Ovary (tissue), 9 donors: Measurements from ENCODE around the gene GRAMD1B. TPM values are rescaled to one million over a fixed set of nuclear protein-coding genes. Genes with fewer than 3 reads are reported as not detected.

Source experiments
- DNase-seq, 5 donors: peaks; one replicate each; pipeline ENCODE4 v3.0.0-alpha.2; 2019 to 2020
- H3K27ac ChIP-seq, 2 donors: fragments of 200-600 bp; one replicate each; pipeline versions ENCODE4 v1.5.1 to v1.8.0; 2019 to 2022
- H3K27me3 ChIP-seq: fragments of 200-600 bp; one replicate; pipeline ENCODE4 v1.8.0; 2022
- H3K36me3 ChIP-seq: fragments of 200-600 bp; sonication (generic); one replicate; pipeline ENCODE4 v1.5.1; 2019
- H3K4me1 ChIP-seq: one replicate; pipeline ENCODE4 v1.8.1; 2013; ENCODE audit warnings: mild to moderate bottlenecking, moderate library complexity; ENCODE audit not compliant: insufficient read depth
- H3K4me3 ChIP-seq: fragments of 200-600 bp; sonication (generic); one replicate; pipeline ENCODE4 v1.5.1; 2017
- H3K9me3 ChIP-seq, 2 donors: fragments of 200-600 bp in 1 of 2; sonication (generic) in 1 of 2; one replicate each; pipeline versions ENCODE4 v1.5.1 to v1.8.1; 2013 to 2019; ENCODE audit warnings: mild to moderate bottlenecking in 1 of 2, moderate library complexity in 1 of 2
- EP300 ChIP-seq: sonication (generic); formaldehyde crosslinking; IDR thresholded peaks from one replicate; pipeline ENCODE4 v1.6.1; 2017; ENCODE audit warnings: antibody characterized with exemption
- POLR2A ChIP-seq: fragments of 450-650 bp; IDR thresholded peaks from one replicate; pipeline ENCODE4 v1.6.1; 2017; ENCODE audit warnings: antibody characterized with exemption, mild to moderate bottlenecking, moderate library complexity
- WGBS, 3 donors: extraction: QIAGEN DNeasy Blood & Tissue Kit in 1 of 3; methylation state at CpG; one replicate each; pipeline versions ENCODE4 v1.1.5 to v1.1.7; 2013 to 2017; 5-methylcytosine and 5-hydroxymethylcytosine counted together
- intact Hi-C, 4 donors: fragments of 100-400 bp; cut with DNase I; formaldehyde crosslinking; loops; one replicate each; pipeline versions ENCODE4 v1.11.0 to v1.15.1; 2022 to 2023
- polyA plus RNA-seq, 2 donors: library from polyadenylated mRNA; stranded (reverse); fragments of 200-250 nt in 1 of 2; fragments of 350-450 nt in 1 of 2; fragmentation: Illumina TruSeq in 1 of 2; extraction: RNeasy Lipid Tissue Mini Kit (QIAGEN cat#74804) in 1 of 2; gene quantifications; one replicate each; pipeline ENCODE4 v1.2.3, GENCODE V29; 2013 to 2014
- total RNA-seq, 7 donors: library from RNA; depleted of rRNA in 2 of 7; stranded (reverse); fragments of >200 nt in 2 of 7; fragmentation: NEBNext Ultra II Directional in 3 of 7; extraction: Animal tissue kit (Norgen Biotek cat#: 25700) in 3 of 7; gene quantifications; one replicate each; pipeline versions ENCODE4 v1.1.0 to v1.2.4, GENCODE V29; 2016 to 2023
- TF ChIP-seq, protein P1 (sequence below), 3 donors: fragments of 450-650 bp in 2 of 3; fragments of 200-600 bp in 1 of 3; IDR thresholded peaks; one replicate each; pipeline versions ENCODE4 v1.5.1 to v1.8.0; 2016 to 2022; ENCODE audit warnings: antibody characterized with exemption in 3 of 3, mild to moderate bottlenecking in 1 of 3
- donor health status: DM: no; HTN: no; CAD: no; lungs with moderate emphysema.
- donor health status: DM: no; HTN: no; CAD: no.
- donor health status: Bipolar disorder and iron deficiency.
- donor health status: DM: yes; HTN: yes; CAD: no.
- donor health status: DM: no; HTN: no; CAD: no.
- donor health status: DM: yes; HTN: yes; CAD: no.

GRAMD1B gene
- total and polyA plus RNA-seq, 9 donors: 10.8 to 185 (median 25.4) TPM

DNA sequence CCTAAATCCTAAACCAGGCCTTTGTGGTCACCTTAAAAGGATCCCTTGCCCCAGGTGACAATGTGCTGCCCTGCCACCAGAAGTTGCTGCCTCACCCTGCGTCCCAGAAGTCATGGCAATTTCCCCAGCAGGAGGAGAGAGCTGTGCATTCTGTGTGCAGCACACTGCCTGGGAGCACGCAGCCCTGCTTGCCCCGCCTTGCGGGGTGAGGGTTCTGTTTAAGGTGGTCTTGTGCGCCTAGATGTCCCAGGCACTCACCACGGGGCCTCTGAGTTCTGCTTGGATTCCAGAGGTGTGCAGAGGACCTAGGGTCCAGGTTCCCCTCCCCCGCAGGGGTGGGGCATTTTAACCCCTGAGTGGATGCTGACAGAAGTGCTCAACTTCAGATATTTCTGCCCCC lies 95.0 kb downstream of the GRAMD1B start:
- H3K27me3 ChIP-seq: no peaks in the 10 kb centered on the region
- 77 to 86% (median 81%) methylated on average over 7 of the region's 7 CpGs for WGBS, 3 donors
- H3K9me3 ChIP-seq: no peaks in the 10 kb centered on the region
- H3K27ac ChIP-seq: no peak overlapping the region
- H3K36me3 ChIP-seq: no peaks in the 10 kb centered on the region
- H3K4me3 ChIP-seq: no peak overlapping the region
- DNase-seq: no peak
- intact Hi-C loops: no loop called here
- peaks cover 4% of the 10 kb centered on the region for H3K4me1 ChIP-seq
- TF ChIP-seq POLR2A (no peak), EP300 (no peak)
- TF ChIP-seq, protein P1, sequence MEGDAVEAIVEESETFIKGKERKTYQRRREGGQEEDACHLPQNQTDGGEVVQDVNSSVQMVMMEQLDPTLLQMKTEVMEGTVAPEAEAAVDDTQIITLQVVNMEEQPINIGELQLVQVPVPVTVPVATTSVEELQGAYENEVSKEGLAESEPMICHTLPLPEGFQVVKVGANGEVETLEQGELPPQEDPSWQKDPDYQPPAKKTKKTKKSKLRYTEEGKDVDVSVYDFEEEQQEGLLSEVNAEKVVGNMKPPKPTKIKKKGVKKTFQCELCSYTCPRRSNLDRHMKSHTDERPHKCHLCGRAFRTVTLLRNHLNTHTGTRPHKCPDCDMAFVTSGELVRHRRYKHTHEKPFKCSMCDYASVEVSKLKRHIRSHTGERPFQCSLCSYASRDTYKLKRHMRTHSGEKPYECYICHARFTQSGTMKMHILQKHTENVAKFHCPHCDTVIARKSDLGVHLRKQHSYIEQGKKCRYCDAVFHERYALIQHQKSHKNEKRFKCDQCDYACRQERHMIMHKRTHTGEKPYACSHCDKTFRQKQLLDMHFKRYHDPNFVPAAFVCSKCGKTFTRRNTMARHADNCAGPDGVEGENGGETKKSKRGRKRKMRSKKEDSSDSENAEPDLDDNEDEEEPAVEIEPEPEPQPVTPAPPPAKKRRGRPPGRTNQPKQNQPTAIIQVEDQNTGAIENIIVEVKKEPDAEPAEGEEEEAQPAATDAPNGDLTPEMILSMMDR (IDR thresholded peaks at IDR 0.05): no peak

DNA sequence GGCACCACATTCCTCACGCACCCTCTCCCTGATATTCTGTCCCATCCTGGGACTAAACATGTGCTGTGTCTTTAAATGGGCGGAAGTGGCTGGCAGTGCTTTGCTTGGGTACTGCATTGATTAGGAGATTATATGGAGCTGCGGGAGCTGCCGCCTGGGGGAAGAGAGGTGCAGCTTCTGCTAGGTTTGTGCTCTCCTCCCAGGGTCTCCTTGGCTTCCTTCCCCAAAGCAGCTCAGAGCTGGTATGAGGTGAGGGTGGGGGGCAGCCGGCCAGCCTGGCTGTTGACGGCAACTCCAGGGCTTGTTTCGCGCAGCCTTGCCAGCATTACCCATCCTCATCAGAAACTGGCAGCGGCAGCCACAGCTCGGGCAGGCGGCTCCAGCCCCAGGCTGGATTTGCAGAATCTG lies 95.4 kb downstream of the GRAMD1B start:
- DNase-seq: no peak
- Histone ChIP-seq H3K4me1 (peaks cover 3% of the 10 kb centered on the region), H3K9me3 (no peaks in the 10 kb centered on the region), H3K4me3 (no peak overlapping the region), H3K27me3 (no peaks in the 10 kb centered on the region), H3K36me3 (no peaks in the 10 kb centered on the region), H3K27ac (no peak overlapping the region)
- WGBS, 3 donors: 81 to 94% (median 84%) methylated on average over 11 of the region's 11 CpGs
- no peak for TF ChIP-seq EP300
- TF ChIP-seq POLR2A: no peak
- intact Hi-C loops: no loop called here

DNA sequence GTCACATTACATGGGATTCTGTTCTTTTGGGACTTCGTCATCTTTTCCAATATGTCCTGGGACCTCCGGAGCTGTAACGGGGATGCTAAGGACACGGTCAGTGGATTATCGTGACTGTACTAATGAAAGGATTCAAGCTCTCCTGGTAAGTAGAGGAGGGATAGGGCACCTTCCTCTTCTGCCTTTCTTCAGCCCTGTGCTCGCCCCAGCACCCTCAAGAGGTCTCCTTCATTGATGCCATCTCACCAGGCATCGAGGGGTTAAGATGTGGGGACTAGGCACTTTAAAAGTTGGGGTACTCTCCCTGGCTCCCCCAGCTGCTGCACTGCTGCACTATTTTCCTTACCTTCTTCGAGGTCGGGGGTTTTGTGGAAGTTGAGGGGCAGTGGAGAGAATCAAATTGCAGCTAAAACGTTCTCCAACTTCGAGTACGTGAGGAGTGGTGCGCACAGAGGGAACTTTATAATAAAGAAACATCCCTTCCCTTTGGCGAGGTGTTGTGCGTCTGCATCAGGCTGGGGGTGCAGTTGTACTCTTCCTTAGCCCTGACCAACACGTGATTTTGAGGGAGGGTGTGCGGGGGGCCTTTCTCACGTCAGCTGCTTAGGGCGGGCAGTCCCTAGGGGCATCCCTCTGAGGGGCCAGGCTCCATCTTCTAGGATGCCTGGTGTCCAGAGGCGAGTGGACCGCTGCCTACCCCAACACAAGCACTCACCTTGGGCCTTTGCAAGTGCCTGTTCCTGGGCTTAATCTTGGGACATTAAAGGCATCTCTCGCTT lies 96.1 kb downstream of the GRAMD1B start:
- Histone ChIP-seq H3K9me3 (no peaks in the 10 kb centered on the region), H3K36me3 (no peaks in the 10 kb centered on the region), H3K4me3 (no peak overlapping the region), H3K27me3 (no peaks in the 10 kb centered on the region), H3K27ac (no peak overlapping the region), H3K4me1 (peaks cover 3% of the 10 kb centered on the region)
- TF ChIP-seq, protein P1 (IDR thresholded peaks at IDR 0.05): no peak
- no peak for TF ChIP-seq EP300
- no peak for TF ChIP-seq POLR2A
- intact Hi-C loops: no loop called here
- WGBS, 3 donors: 89 to 90% (median 90%) methylated on average over 21 to 22 of the region's 22 CpGs
- no peak for DNase-seq

DNA sequence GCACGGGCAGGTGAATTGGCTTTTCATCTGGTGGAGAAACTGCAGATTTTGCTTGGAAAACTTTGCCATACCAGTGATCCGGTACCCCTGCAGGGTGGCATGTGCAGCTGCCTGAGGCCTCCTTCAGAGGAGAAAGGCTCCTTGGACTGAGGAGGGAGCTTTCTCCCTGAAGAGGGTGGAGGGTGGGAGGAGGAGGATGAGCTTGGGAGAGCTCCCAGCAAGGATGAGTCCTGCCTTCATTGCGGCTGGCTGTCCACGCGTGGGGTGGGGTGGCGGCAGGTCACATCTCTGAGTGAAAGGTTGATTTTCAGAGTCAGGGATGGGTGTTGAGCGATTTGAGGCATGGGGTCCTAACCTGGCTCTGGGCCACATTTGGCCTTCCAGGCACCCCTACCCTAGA lies 96.8 kb downstream of the GRAMD1B start:
- no peaks in the 10 kb centered on the region for H3K9me3 ChIP-seq
- H3K4me1 ChIP-seq: peaks cover 3% of the 10 kb centered on the region
- intact Hi-C loops: no loop called here
- no peak for DNase-seq
- TF ChIP-seq, protein P1 (IDR thresholded peaks at IDR 0.05): no peak
- TF ChIP-seq EP300 (no peak), POLR2A (no peak)
- H3K27me3 ChIP-seq: no peaks in the 10 kb centered on the region
- H3K36me3 ChIP-seq: no peaks in the 10 kb centered on the region
- H3K4me3 ChIP-seq: no peak overlapping the region
- 76 to 91% (median 80%) methylated on average over 7 of the region's 7 CpGs for WGBS, 3 donors
- no peak overlapping the region for H3K27ac ChIP-seq

DNA sequence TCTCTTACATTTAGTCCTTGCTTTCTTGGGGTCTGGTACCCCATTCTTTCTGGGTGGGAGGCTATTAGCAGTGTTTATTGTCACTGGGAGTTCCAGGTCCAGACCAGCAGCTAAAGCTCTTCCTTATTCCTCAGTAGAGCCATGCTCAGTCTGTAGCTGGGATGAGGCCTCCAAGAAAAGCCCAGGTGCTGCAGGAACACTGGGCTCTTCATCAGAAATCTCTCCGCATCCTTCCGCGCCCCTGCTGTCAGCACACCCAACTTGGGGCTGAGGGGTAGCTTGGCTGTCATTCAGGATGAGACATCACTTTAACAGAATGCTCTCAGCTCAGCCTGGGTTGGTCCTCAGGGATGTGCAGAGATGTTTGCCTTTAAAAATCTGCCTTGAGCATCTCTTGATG lies 97.5 kb downstream of the GRAMD1B start:
- H3K4me1 ChIP-seq: peaks cover 3% of the 10 kb centered on the region
- H3K27me3 ChIP-seq: no peaks in the 10 kb centered on the region
- intact Hi-C loops: no loop called here
- no peaks in the 10 kb centered on the region for H3K9me3 ChIP-seq
- 93 to 98% (median 97%) methylated on average over 3 of the region's 3 CpGs for WGBS, 3 donors
- no peaks in the 10 kb centered on the region for H3K36me3 ChIP-seq
- no peak overlapping the region for H3K4me3 ChIP-seq
- H3K27ac ChIP-seq: no peak overlapping the region
- DNase-seq: no peak
- TF ChIP-seq POLR2A: no peak
- TF ChIP-seq, protein P1 (IDR thresholded peaks at IDR 0.05): no peak
- no peak for TF ChIP-seq EP300
